ENCODE data around the gene TRPM3.

Gene TRPM3

DNA sequence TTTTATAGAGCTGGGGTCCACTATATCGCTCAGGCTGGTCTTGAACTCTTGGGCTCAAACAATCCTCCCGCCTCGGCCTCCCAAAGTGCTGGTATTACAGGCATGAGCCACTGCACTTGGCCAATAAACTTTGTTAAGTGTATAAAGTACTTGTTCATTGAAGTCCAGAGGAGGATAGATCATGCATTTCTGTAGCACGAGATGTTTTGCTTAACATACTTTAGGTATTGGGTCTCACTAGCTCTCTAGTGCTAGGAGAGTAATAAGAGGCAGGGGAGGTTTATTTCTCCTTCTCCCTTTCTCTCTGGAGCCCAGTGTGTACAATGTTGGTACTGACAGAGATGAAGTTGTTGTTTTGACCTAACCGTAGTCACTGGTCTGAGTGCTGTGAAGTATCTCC, 581.4 kb downstream of the TRPM3 start:
- H3K9me3 ChIP-seq (ENCODE audit: insufficient read depth, low read length): no peaks in the 10 kb centered on the region
- H3K27me3 ChIP-seq (ENCODE audit: insufficient read depth, insufficient read length): no peaks in the 10 kb centered on the region
- H3K4me1 ChIP-seq (ENCODE audit: insufficient read depth, insufficient read length): no peaks in the 10 kb centered on the region
- H3K4me3 ChIP-seq (ENCODE audit: insufficient read length, low read depth): no peak overlapping the region
- no peaks in the 10 kb centered on the region for H3K36me3 ChIP-seq (ENCODE audit: insufficient read depth, insufficient read length, low read length)
- H3K9ac ChIP-seq (ENCODE audit: insufficient read length, low read depth): no peak overlapping the region
- no peak for TF ChIP-seq SUZ12 (IDR thresholded peaks at IDR 0.05; ENCODE audit: extremely low read depth, insufficient read depth, insufficient read length)
- no peak for TF ChIP-seq ZNF274 (IDR thresholded peaks at IDR 0.05; ENCODE audit: low read depth, low read length)
- no peak for DNase-seq (ENCODE audit: low read depth, low spot score)

DNA sequence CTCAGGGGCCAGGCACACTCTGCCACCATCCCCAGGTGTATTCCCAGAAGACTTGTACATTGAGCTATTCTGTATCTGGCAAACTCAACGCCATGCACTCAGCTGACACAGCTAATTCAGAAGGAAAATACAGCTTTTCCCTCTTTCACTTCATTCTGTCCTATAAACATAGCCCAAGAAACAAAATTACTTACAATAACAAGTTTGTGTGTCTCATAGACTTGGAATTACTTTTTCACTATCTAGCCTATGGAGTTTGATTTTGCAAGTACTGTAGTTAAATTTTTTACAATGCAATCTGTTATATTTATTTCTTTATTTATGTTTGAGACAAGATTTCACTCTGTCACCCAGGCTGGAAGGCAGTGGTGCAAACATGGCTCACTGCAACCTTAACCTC, 581.9 kb downstream of the TRPM3 start:
- Histone ChIP-seq H3K9me3 (ENCODE audit: insufficient read depth, low read length) (no peaks in the 10 kb centered on the region), H3K4me1 (ENCODE audit: insufficient read depth, insufficient read length) (no peaks in the 10 kb centered on the region), H3K4me3 (ENCODE audit: insufficient read length, low read depth) (no peak overlapping the region), H3K9ac (ENCODE audit: insufficient read length, low read depth) (no peak overlapping the region), H3K27me3 (ENCODE audit: insufficient read depth, insufficient read length) (no peaks in the 10 kb centered on the region), H3K36me3 (ENCODE audit: insufficient read depth, insufficient read length, low read length) (no peaks in the 10 kb centered on the region)
- no peak for DNase-seq (ENCODE audit: low read depth, low spot score)
- no peak for TF ChIP-seq SUZ12 (IDR thresholded peaks at IDR 0.05; ENCODE audit: extremely low read depth, insufficient read depth, insufficient read length)
- TF ChIP-seq ZNF274 (IDR thresholded peaks at IDR 0.05; ENCODE audit: low read depth, low read length): no peak

DNA sequence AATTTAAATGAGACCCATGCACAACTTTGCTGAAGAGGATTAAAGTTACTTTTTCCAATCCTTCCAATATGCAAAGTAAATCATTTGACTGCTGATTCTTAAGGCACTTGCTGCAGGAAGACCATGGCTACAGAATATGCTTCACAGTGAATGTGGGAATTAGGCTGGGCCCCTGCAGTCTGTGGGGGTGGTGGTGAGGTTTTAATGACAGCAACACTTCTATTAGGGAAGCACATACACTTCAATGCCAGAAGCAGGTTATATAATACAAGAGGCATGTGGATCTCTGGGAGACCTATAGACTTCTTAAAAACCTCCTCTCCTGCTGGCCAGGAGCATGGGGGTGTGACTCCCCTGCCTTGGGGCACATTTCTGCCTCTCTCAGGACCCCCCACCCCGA, 582.4 kb downstream of the TRPM3 start:
- H3K9ac ChIP-seq (ENCODE audit: insufficient read length, low read depth): no peak overlapping the region

DNA sequence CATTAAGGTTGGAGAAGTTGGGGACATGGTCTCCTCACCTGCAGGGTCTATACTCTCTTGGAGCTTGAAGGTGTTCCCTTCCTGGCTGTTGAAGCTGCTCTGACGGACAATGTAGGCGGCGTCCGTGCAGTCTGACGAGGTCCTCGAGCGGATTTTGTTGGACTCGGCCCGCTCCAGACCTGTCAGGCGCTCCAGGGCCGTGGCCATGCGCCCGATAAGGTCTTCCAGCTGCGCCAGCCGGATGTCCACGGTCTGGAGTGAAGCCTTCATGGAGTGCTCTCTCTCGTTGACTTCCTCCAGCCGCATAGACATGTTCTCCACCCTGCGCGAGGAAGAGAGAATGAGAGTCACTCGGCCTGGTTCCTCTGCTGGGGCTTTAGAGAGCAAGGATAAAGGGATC, 584.3 kb downstream of the TRPM3 start:
- no peak for DNase-seq (ENCODE audit: low read depth, low spot score)
- Histone ChIP-seq H3K36me3 (ENCODE audit: insufficient read depth, insufficient read length, low read length) (no peaks in the 10 kb centered on the region), H3K9ac (ENCODE audit: insufficient read length, low read depth) (no peak overlapping the region), H3K4me3 (ENCODE audit: insufficient read length, low read depth) (no peak overlapping the region), H3K9me3 (ENCODE audit: insufficient read depth, low read length) (no peaks in the 10 kb centered on the region), H3K4me1 (ENCODE audit: insufficient read depth, insufficient read length) (no peaks in the 10 kb centered on the region), H3K27me3 (ENCODE audit: insufficient read depth, insufficient read length) (no peaks in the 10 kb centered on the region)
- no peak for TF ChIP-seq YY1 (IDR thresholded peaks at IDR 0.05; ENCODE audit: insufficient read depth, insufficient read length)
- TF ChIP-seq SUZ12 (IDR thresholded peaks at IDR 0.05; ENCODE audit: extremely low read depth, insufficient read depth, insufficient read length): no peak
- no peak for TF ChIP-seq ZNF274 (IDR thresholded peaks at IDR 0.05; ENCODE audit: low read depth, low read length)

More for the DNA sequence above, 582.4 kb downstream of the TRPM3 start:
- Histone ChIP-seq H3K4me1 (ENCODE audit: insufficient read depth, insufficient read length) (no peaks in the 10 kb centered on the region), H3K36me3 (ENCODE audit: insufficient read depth, insufficient read length, low read length) (no peaks in the 10 kb centered on the region), H3K9me3 (ENCODE audit: insufficient read depth, low read length) (no peaks in the 10 kb centered on the region), H3K27me3 (ENCODE audit: insufficient read depth, insufficient read length) (no peaks in the 10 kb centered on the region), H3K4me3 (ENCODE audit: insufficient read length, low read depth) (no peak overlapping the region)
- no peak for TF ChIP-seq ZNF274 (IDR thresholded peaks at IDR 0.05; ENCODE audit: low read depth, low read length)
- no peak for TF ChIP-seq SUZ12 (IDR thresholded peaks at IDR 0.05; ENCODE audit: extremely low read depth, insufficient read depth, insufficient read length)
- TF ChIP-seq YY1 (IDR thresholded peaks at IDR 0.05; ENCODE audit: insufficient read depth, insufficient read length): no peak
- no peak for DNase-seq (ENCODE audit: low read depth, low spot score)

DNA sequence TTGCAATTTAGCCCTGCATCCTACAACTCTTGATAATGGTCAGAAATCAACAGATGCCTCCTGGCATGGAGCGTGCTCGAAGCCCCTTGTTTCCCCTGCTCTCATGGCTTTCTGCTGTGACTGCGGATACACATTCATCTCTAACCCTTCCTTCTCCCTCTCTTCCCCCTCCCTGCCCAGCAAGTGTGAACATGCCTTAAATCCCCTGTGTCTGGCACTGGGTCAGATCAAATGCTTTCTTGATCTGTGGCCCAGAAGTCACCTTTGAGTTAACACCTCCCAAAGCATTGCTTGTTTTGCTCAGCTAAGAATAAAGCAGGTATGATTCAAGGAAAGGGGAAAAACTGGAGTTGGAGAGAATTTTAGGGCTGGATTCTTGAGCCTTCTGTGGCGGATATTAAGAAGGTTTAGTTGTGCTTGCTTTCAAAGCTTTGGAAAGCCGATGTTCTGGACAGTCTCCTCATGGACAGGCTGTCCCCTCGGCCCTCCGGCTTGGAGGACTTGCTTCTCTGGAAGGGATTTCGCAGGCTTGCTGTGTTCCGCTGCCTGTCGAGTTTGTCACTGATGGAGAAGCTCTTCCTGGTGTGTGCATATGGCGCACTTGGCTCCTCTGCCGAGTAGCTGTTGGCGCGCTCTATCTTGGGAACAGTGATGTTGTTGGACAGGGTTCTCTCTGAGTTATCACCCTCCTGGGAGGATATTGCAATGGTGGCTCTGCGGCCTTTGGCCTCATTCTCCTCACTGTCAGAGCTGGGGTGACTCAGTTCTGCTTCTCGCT, 585.7 kb downstream of the TRPM3 start:
- TF ChIP-seq ZNF274 (IDR thresholded peaks at IDR 0.05; ENCODE audit: low read depth, low read length): no peak
- no peak for TF ChIP-seq YY1 (IDR thresholded peaks at IDR 0.05; ENCODE audit: insufficient read depth, insufficient read length)
- no peak for TF ChIP-seq SUZ12 (IDR thresholded peaks at IDR 0.05; ENCODE audit: extremely low read depth, insufficient read depth, insufficient read length)
- H3K9me3 ChIP-seq (ENCODE audit: insufficient read depth, low read length): no peaks in the 10 kb centered on the region
- no peak overlapping the region for H3K9ac ChIP-seq (ENCODE audit: insufficient read length, low read depth)
- no peak overlapping the region for H3K4me3 ChIP-seq (ENCODE audit: insufficient read length, low read depth)
- H3K36me3 ChIP-seq (ENCODE audit: insufficient read depth, insufficient read length, low read length): no peaks in the 10 kb centered on the region
- no peak for DNase-seq (ENCODE audit: low read depth, low spot score)
- H3K4me1 ChIP-seq (ENCODE audit: insufficient read depth, insufficient read length): no peaks in the 10 kb centered on the region
- H3K27me3 ChIP-seq (ENCODE audit: insufficient read depth, insufficient read length): no peaks in the 10 kb centered on the region

DNA sequence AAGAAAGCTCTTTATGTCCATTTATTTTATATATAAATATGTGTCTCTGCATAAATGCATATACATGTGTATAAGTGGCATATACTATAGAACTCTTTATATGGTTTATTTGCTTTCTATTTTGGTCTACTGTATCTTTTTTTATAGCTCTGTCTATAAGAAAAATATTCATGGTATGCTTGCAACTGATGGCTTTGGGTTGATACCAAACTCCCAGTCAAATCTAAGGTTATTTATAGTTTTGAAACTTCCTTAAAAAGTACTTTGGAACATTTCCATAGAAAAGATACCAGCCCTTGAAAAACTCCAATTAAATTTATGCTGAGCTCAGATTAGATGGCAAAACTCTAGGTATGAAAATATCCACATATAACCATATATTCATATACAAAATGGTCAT, 587.0 kb downstream of the TRPM3 start:
- H3K9ac ChIP-seq (ENCODE audit: insufficient read length, low read depth): no peak overlapping the region
- DNase-seq (ENCODE audit: low read depth, low spot score): no peak
- no peaks in the 10 kb centered on the region for H3K36me3 ChIP-seq (ENCODE audit: insufficient read depth, insufficient read length, low read length)
- no peaks in the 10 kb centered on the region for H3K27me3 ChIP-seq (ENCODE audit: insufficient read depth, insufficient read length)
- H3K9me3 ChIP-seq (ENCODE audit: insufficient read depth, low read length): no peaks in the 10 kb centered on the region
- no peak for TF ChIP-seq SUZ12 (IDR thresholded peaks at IDR 0.05; ENCODE audit: extremely low read depth, insufficient read depth, insufficient read length)
- no peak for TF ChIP-seq YY1 (IDR thresholded peaks at IDR 0.05; ENCODE audit: insufficient read depth, insufficient read length)
- no peaks in the 10 kb centered on the region for H3K4me1 ChIP-seq (ENCODE audit: insufficient read depth, insufficient read length)
- H3K4me3 ChIP-seq (ENCODE audit: insufficient read length, low read depth): no peak overlapping the region

DNA sequence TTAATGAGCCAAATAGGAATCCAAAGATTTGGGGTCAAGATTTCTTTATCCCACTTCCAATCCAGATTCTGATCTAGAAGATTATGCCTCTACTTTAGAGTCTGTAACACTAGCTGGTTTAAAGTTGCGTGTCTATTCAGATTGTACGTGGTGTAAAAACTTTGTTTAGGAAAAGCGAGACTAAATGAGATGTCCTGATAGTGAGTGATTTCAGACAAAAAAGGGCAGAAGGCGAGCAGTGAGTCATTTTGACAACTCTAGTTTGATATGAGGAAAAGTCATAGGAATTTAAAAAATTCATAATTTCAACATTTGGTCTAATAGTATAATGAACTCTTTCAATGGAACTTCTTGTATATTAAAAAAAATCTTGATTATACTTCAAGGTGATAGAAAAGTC, 587.4 kb downstream of the TRPM3 start:
- Histone ChIP-seq H3K9me3 (ENCODE audit: insufficient read depth, low read length) (no peaks in the 10 kb centered on the region), H3K27me3 (ENCODE audit: insufficient read depth, insufficient read length) (no peaks in the 10 kb centered on the region), H3K9ac (ENCODE audit: insufficient read length, low read depth) (no peak overlapping the region), H3K4me3 (ENCODE audit: insufficient read length, low read depth) (no peak overlapping the region), H3K36me3 (ENCODE audit: insufficient read depth, insufficient read length, low read length) (no peaks in the 10 kb centered on the region), H3K4me1 (ENCODE audit: insufficient read depth, insufficient read length) (no peaks in the 10 kb centered on the region)
- no peak for TF ChIP-seq SUZ12 (IDR thresholded peaks at IDR 0.05; ENCODE audit: extremely low read depth, insufficient read depth, insufficient read length)
- TF ChIP-seq YY1 (IDR thresholded peaks at IDR 0.05; ENCODE audit: insufficient read depth, insufficient read length): no peak
- TF ChIP-seq ZNF274 (IDR thresholded peaks at IDR 0.05; ENCODE audit: low read depth, low read length): no peak
- no peak for DNase-seq (ENCODE audit: low read depth, low spot score)

Data from NT2/D1 (cell line).